ENCODE data around the gene ADCK1. TPM values are rescaled to one million over a fixed set of nuclear protein-coding genes. Genes with fewer than 3 reads are reported as not detected.

Gene ADCK1
- total RNA-seq, 1 experiment from 2014 or later, result 8.3 TPM

GRCh38 chr14:77805706-77806105, 5.8 kb downstream of the ADCK1 start:
- Histone ChIP-seq H3K4me3 (ENCODE audit: low read depth, low read length, poor library complexity, severe bottlenecking) (no peak overlapping the region), H3K27ac (ENCODE audit: low read depth, low read length, poor library complexity, severe bottlenecking) (no peak overlapping the region), H3K4me1 (ENCODE audit: insufficient read depth, low read length, poor library complexity, severe bottlenecking) (no peaks in the 10 kb centered on the region), H3K36me3 (ENCODE audit: insufficient read depth, low read length, poor library complexity, severe bottlenecking) (no peaks in the 10 kb centered on the region), H3K27me3 (replicated peaks; ENCODE audit: insufficient read depth, low read depth, low read length, poor library complexity) (no peaks in the 10 kb centered on the region), H3K9me3 (ENCODE audit: low read depth, low read length, poor library complexity, severe bottlenecking) (no peaks in the 10 kb centered on the region)
- ChIA-PET POLR2A (ENCODE audit: low non-redundant PET) (no interaction called here), CTCF (no interaction called here)
- TF ChIP-seq CTCF (conservative IDR thresholded peaks at IDR 0.05; ENCODE audit: low read depth, low read length), result no peak
- TF ChIP-seq EZH2 (IDR thresholded peaks at IDR 0.05; ENCODE audit: borderline replicate concordance, low read depth, low read length, poor library complexity, severe bottlenecking), result no peak
- no peak for DNase-seq (ENCODE audit: low spot score)
- no TSS peak for BruUV-seq (replicated peaks)
- intact Hi-C loops (cut with micrococcal nuclease; ENCODE audit: unreplicated experiment), result no loop called here

GRCh38 chr14:77808250-77808649, 8.3 kb downstream of the ADCK1 start:
- intact Hi-C loops (cut with micrococcal nuclease; ENCODE audit: unreplicated experiment), result no loop called here
- no peak for DNase-seq (ENCODE audit: low spot score)
- Histone ChIP-seq H3K4me3 (ENCODE audit: low read depth, low read length, poor library complexity, severe bottlenecking) (no peak overlapping the region), H3K9me3 (ENCODE audit: low read depth, low read length, poor library complexity, severe bottlenecking) (no peaks in the 10 kb centered on the region), H3K27me3 (replicated peaks; ENCODE audit: insufficient read depth, low read depth, low read length, poor library complexity) (no peaks in the 10 kb centered on the region), H3K4me1 (ENCODE audit: insufficient read depth, low read length, poor library complexity, severe bottlenecking) (no peaks in the 10 kb centered on the region), H3K36me3 (ENCODE audit: insufficient read depth, low read length, poor library complexity, severe bottlenecking) (no peaks in the 10 kb centered on the region), H3K27ac (ENCODE audit: low read depth, low read length, poor library complexity, severe bottlenecking) (no peak overlapping the region)
- ChIA-PET CTCF (no interaction called here), POLR2A (ENCODE audit: low non-redundant PET) (no interaction called here)
- no peak for TF ChIP-seq EZH2 (IDR thresholded peaks at IDR 0.05; ENCODE audit: borderline replicate concordance, low read depth, low read length, poor library complexity, severe bottlenecking)
- no peak for TF ChIP-seq CTCF (conservative IDR thresholded peaks at IDR 0.05; ENCODE audit: low read depth, low read length)
- BruUV-seq (replicated peaks), result no TSS peak

GRCh38 chr14:77809011-77809410, 9.1 kb downstream of the ADCK1 start:
- Histone ChIP-seq H3K4me3 (ENCODE audit: low read depth, low read length, poor library complexity, severe bottlenecking) (no peak overlapping the region), H3K9me3 (ENCODE audit: low read depth, low read length, poor library complexity, severe bottlenecking) (no peaks in the 10 kb centered on the region), H3K36me3 (ENCODE audit: insufficient read depth, low read length, poor library complexity, severe bottlenecking) (no peaks in the 10 kb centered on the region), H3K4me1 (ENCODE audit: insufficient read depth, low read length, poor library complexity, severe bottlenecking) (no peaks in the 10 kb centered on the region), H3K27me3 (replicated peaks; ENCODE audit: insufficient read depth, low read depth, low read length, poor library complexity) (no peaks in the 10 kb centered on the region), H3K27ac (ENCODE audit: low read depth, low read length, poor library complexity, severe bottlenecking) (no peak overlapping the region)
- ChIA-PET POLR2A (ENCODE audit: low non-redundant PET) (no interaction called here), CTCF (no interaction called here)
- no peak for DNase-seq (ENCODE audit: low spot score)
- no TSS peak for BruUV-seq (replicated peaks)
- intact Hi-C loops (cut with micrococcal nuclease; ENCODE audit: unreplicated experiment), result no loop called here
- no peak for TF ChIP-seq CTCF (conservative IDR thresholded peaks at IDR 0.05; ENCODE audit: low read depth, low read length)
- no peak for TF ChIP-seq EZH2 (IDR thresholded peaks at IDR 0.05; ENCODE audit: borderline replicate concordance, low read depth, low read length, poor library complexity, severe bottlenecking)

Data from A673 (cell line).